Activated gamma-delta T cell treated with anti-CD3 and anti-CD28 coated beads, Interleukin-2, amount 50 U/mL, for 16 hours (primary cell): ENCODE data around the gene CNTN5.

Source experiments
- DNase-seq: peaks from one replicate; pipeline ENCODE4 v3.0.0-alpha.2; 2020; ENCODE audit warnings: low read depth

CNTN5 gene

DNA sequence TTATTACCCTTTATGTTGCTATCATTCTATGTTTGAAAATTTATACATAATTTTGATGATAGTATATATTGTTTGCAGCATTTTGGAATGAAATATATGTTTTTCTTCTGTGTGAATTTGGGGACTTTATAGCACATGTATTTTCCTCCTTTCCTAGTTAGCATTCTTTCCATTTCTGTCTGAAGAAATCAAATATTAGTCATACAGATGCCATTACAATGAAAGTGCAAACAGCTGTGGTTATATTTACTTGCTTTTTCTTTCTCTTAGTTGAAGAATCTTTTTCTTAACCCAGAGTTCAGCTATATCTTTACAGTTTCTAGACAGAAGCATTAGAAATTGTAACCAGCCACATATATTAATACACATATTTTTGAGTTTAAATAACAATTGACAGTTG is 913.3 kb downstream of the CNTN5 start:
- DNase-seq: no peak

GRCh38 chr11:99937330-99937729 is 916.6 kb downstream of the CNTN5 start:
- DNase-seq: no peak

DNA sequence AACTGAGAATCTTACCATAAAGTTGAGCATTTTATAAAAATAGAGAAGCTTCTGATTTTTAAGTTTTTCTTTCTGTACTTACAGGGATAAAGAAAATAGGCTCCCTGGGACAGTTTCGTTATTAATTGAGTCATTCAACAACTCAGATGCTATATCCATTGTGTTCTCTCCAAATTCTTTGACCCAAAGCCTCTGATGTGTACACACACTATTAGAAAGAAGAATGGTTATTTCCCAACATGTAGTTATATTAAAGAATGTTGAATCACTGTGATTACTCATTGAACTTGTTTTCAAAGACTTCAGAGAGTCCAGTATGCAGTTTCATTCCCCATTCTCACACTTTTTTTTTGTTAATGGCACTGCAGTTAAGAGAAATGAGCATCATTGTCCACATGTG is 932.1 kb downstream of the CNTN5 start:
- DNase-seq: no peak

GRCh38 chr11:99960536-99960935 is 939.8 kb downstream of the CNTN5 start:
- DNase-seq: no peak

GRCh38 chr11:99968336-99968735 is 947.6 kb downstream of the CNTN5 start:
- DNase-seq: no peak

DNA sequence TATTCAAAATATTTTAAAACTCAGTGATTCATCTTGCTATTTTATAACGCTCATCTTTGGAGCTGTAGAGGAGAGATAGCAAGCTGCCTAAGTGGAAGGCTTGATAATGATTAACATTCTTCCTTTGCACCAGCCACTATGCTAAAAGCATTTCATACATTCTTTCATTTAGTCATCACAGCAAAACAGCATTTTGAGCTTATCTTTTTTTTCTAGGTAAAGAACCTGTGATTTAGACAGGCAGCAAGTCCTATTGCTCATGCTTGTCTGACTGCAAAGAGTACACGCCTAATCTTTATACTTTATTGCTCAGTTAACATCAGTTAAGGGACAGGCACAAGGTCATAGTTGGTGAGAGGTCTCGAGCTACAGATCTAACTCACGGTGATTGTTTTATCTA is 953.2 kb downstream of the CNTN5 start:
- DNase-seq: no peak

DNA sequence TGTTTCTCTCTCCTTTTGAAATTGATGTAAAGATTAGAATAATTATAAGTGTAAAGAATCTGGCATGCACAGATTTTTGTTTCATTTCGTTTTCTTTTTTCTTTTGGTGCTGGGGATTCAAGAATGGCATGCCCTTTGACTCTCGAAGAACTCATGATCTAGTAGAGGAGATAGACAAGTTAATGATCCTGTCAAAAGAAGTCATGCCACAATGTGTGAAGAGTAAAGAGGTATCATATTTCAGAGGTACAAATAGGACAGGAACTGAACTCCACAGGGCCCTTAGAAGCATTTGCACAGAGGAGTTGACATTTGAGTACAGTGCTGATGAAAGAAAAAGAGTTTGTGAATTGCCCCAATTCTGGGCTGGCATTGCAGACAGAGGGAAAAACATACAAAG is 958.3 kb downstream of the CNTN5 start:
- no peak for DNase-seq

DNA sequence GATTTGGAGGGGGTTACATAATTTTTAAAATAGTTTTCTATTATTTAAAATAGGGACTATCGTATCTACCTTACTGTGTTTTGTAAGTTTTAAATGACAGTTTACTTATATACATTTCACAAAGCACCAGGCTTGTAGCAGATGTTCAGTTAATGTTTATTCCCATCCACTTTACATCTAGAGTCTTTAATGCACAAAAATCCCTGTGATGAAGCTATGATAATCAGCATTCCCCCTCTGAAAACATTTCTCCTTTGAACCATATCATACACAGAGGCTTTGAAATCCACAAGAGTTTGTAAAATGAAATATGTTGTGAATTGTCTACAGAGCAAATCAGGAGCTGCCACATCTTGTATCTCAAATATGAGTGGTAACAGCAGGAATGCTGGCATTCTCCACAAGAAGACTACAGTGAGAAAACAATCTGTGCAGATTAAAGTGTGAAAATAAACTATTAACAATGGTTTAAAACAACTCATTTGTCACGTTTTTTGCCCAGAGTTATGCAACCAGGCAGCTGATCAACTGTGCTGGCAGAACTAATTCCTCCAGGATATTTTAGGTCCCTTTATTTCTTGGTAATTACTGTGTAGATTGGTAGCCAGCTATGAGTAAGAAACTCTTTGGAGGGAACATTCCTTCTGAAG is 967.2 kb downstream of the CNTN5 start:
- DNase-seq: no peak

GRCh38 chr11:99988471-99988837 is 967.7 kb downstream of the CNTN5 start:
- no peak for DNase-seq

DNA sequence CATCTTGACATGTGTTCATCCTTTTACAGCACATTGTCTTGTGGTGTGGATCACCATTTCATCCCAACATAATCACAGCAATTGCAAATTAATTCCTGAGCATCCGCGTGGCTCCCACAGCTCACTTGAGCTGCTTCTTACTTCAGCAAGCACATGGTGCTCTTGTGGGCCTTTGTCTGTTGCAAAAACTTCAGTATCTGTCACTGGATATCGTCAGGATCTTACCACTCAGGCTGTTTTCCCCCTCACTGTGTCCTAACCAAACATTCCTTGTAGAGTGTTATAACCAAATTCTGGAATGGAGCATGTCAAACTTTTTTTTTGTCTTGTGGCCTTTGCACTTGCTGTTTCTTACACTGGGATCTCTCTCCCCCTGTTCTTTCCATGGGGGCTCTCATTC is 983.2 kb downstream of the CNTN5 start:
- DNase-seq: no peak

DNA sequence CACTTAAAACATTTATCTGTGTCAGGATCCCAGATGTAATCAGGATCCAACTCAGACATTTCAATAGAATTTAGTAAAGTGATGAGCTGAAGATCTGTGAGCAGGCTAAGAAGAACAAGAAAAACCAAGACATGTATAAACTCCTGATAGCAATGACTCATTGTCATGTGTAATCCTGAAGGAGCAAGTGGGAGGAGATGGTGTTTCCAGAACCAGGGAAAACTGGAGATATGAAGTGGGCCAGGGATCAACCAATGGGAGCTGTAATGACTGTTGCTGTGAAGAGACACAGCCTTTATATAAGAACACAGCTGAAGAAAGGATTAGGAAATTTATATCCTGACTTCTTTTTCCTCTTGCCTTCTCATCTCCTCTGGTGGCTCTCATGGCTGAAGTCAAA is 983.8 kb downstream of the CNTN5 start:
- DNase-seq: no peak

DNA sequence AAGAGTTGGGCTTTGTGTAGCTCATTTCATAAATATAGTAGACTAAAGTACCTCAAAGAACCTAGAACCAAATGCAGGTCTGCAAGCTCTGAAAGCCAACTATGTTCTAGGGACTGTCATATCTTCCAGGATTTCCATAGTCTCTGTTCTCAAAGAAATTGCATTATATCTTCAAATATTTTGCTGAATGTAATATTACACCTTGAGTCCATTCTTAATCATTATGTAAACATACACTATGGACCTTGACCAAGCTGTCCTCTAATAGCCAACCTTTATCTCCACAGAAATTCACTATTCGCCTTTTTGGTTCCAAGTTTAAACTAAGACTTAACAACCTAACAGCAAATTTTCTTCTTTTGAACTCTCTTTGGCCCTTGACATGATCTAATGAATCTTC is 987.7 kb downstream of the CNTN5 start:
- no peak for DNase-seq

DNA sequence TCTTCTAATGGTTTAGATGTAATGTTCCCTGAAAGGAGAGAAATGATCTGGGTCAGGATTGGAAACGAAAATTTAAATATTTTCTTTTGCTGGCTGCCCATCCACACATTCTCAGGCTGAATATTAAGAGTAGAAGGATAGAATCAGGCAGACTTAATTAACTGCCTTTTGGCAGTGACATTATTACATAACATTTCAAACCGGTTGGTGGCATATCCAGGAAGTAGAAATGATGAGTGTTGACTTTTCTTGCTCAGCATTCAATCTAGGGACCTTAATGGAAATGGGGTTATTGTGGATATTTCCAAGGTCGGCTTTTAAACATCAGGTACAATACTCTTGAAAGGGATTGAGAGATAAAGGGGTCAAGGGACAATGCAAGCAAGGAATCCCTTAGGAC is 989.0 kb downstream of the CNTN5 start:
- no peak for DNase-seq

DNA sequence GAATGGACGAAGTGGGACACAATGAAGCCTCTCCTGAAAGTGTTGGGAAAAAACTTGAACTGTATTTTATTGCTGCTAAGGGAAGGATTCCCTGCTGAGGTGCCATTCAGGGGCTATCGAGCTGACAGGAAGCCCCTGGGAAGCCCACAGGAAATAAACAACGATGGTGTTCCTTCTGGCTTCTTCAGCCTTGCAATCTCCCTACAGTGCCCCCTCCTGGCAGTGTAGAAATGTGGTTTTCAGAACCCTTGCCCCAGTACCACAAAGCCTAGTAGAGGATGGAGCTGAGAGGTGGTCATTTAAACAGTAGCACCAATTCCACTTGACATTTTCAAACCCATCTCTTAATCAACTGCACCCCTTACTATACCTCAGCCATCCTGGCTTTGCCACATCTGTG is 989.6 kb downstream of the CNTN5 start:
- no peak for DNase-seq

DNA sequence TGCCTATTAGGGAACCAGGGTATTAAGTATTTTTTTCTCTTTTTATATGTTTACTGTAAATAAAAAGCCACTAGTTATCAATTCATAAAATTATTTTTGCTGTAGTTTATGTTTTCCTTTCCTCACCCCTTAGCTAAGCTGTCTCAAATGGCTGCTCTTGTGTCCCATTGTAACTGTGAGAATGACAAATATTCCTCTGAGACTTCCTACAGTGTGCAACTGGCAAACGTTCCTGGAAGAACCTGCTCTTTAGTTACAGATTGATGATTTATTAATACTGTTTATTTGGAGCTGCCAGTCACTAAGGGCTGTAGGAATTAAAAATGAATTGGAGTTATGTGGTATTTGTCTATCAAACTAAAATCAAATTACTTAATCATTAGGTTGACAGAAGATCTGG is 990.9 kb downstream of the CNTN5 start:
- no peak for DNase-seq

DNA sequence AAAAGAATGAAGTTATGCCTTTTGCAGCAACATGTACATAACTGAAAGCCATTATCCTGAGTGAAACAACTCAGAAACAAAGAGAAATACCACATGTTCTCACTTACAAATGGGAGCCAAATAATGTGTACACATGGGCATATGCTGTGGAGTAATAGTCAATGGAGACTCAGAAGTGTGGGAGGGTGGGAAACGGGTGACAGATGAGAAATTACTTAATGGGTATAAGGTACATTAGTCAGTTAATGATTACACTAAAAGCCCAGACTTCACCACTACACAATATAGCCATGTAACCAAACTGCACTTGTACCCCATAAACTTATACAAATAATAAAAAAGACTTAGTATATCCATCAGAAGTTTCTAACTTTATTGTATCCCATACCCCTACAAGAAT is 992.3 kb downstream of the CNTN5 start:
- DNase-seq: no peak

DNA sequence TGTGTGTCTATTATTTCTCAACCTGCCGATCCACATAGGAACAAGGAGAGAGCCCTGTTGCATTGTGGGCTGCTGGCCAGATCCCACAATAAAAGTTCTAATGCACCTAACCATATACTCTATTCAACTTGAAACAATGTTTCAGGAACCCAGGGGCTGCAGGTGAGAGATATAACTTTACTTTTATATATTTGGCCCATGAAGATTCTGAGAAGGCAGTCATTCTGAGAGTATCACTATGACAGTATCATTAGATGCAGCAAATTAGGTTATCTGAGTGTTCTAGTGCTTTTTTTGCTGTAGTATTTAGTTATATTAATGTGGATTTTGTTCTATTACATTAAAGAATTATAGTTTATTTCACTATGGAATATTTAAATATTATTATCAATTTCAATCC is 1011.2 kb downstream of the CNTN5 start:
- DNase-seq: no peak

DNA sequence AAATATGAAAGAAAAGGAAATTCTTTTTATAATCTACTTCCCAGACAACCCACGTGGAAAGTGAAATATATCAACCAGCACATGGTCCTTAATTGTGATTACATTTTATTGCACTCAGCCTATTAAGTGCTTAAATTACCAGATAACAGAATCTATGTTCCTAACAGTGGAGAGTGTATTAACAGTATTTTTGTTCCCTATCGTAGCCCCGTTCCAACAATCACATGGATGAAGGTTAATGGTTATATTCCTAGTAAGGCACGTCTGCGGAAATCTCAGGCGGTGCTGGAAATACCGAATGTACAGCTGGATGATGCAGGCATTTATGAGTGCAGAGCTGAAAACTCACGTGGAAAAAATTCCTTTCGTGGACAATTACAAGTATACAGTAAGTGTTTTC is 1040.3 kb downstream of the CNTN5 start:
- no peak for DNase-seq

DNA sequence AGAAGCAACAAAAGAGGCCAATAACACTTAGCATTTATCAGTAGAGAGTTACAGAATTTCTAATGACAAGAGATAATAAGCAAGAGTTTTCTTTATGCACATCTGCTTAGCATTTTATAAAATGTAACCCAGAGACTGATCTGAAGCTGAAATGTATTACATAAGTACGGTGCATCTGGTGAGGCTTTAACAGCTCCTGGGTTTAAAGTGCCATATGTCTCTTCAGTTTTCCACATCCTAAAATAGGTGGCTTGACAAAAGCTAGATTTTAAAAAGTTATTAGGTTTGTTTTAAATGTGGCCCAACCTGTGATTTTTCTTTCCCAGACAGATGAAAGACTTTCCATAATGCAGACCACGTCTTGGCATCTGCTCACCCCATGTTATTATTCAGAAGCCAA is 1045.7 kb downstream of the CNTN5 start:
- DNase-seq: no peak

GRCh38 chr11:100068116-100068515 is 1047.4 kb downstream of the CNTN5 start:
- DNase-seq: no peak

GRCh38 chr11:100072131-100072530 is 1051.4 kb downstream of the CNTN5 start:
- no peak for DNase-seq

DNA sequence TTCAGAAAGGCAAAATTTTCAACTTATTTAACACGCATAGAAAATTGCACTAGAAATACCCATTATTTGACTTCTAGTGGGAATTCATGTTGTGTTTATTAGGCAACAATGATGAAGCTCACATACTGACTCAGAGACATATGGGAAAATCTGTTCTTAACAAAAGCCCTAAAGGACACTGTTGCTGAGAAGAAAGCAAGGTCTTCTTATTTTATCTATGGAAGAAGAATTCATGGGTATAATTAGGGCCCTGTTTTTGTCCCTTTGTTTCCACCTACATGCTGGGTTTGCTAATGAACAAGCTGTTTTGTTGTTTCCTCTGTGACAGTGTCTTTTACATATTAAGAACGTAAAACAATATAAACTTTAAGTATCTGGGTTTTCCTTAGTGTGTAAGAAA is 1059.6 kb downstream of the CNTN5 start:
- DNase-seq: no peak

DNA sequence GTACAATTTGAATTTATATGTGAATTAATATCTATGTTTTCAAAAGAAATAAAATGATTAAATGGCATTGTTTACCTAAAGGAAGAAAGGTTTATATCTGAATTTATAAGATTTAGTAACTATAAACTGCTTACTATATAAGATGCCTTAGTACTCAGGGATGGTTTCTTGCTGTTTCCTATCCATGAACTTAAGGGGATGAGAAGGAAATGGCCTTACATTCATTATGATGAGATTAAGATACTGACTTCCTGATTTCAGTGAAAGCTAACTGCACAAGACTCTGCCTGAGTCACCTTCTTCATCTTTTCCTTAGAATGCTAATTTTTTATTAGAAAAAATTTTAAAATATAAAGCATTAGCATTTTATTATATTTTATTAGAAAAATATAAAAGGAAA is 1060.1 kb downstream of the CNTN5 start:
- DNase-seq: no peak

DNA sequence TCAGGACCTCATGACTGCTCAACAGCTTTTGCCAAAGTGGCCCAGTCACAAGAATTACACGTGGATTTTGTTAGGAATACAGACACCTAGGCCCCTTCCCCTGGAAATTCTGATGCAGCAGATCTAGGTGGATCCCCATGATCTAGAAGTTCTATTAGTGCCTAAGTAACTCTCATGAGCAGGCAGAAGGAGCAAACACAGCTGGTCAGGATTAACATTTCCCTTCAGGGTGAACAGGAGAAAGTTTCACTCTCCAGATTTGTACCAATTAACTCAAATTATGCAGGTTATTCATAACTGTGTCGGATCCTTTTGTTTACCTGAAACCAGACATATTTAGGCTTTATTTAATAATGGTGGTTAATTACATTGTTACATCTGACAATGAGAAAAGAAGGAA is 1072.9 kb downstream of the CNTN5 start:
- DNase-seq: no peak
